ENCODE measurements around the gene NLRP12. TPM values are rescaled to one million over a fixed set of nuclear protein-coding genes. Genes with fewer than 3 reads are reported as not detected.

Gene NLRP12
- total and polyA plus RNA-seq, 2 experiments from 2014 or later: 1.9 to 7.5 TPM

DNA sequence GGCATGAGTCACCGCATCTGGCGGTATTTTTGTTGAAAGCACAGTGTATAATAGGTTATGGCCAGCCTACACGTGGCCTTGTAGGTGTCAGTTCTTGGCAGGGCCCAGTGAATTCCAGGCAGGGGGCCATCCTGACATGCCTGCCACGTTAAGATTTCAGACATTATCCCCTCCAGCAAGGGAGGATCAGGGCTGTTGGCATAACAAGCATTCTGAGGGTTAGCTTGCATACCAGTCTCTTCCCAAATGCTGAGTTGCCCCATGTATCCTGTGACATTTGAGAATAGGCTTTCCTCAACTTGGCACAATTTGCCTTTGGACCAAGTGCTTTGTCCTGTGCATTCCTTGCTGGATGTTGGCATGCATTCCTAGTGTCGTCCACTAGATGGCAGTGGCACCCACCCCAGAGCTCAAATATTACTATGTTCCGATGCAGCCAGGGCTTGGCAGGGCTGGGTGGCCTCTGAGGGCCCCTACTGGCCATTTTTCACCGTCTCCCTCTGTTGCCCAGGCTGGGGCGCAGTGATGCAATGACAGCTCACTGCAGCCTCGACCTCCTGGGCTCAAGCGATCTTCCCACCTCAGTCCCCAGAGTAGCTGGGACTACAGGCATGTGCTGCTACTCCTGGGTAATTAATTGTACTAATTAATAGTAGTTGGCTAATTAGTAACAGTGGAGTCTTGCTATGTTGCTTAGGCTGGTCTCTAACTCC lies 31.2 kb downstream of the NLRP12 start:
- Histone ChIP-seq H3K4me2 (no peak overlapping the region), H3K27ac (ENCODE audit: low read depth) (0 out of 2 replicates have a peak overlapping the region, but pooled peaks have one; percentile 1), H3K4me3 (no peak overlapping the region), H3K27me3 (ENCODE audit: insufficient read depth) (no peaks in the 10 kb centered on the region), H3K4me1 (ENCODE audit: insufficient read depth) (0 out of 2 replicates have a peak, but pooled peaks cover 10% of the 10 kb centered on the region), H3K9me2 (ENCODE audit: insufficient read depth) (no peaks in the 10 kb centered on the region), H3F3A (replicated peaks; ENCODE audit: low read depth) (peaks cover under 1% of the 10 kb centered on the region; the same call in 1 of the 2 replicates), H3K79me2 (replicated peaks; ENCODE audit: insufficient read depth) (peaks cover 8% of the 10 kb centered on the region), H2AFZ (no peak overlapping the region), H4K20me1 (replicated peaks; ENCODE audit: insufficient read depth) (no peaks in the 10 kb centered on the region), H3K36me3 (ENCODE audit: insufficient read depth) (no peaks in the 10 kb centered on the region)
- H3K9me3 Mint-ChIP-seq: peaks cover 2% of the 10 kb centered on the region; the same call in 2 of the 3 replicates
- TF ChIP-seq EZH2phosphoT487 (IDR thresholded peaks at IDR 0.05; ENCODE audit: unreplicated experiment): no peak
- TF ChIP-seq, protein P1, sequence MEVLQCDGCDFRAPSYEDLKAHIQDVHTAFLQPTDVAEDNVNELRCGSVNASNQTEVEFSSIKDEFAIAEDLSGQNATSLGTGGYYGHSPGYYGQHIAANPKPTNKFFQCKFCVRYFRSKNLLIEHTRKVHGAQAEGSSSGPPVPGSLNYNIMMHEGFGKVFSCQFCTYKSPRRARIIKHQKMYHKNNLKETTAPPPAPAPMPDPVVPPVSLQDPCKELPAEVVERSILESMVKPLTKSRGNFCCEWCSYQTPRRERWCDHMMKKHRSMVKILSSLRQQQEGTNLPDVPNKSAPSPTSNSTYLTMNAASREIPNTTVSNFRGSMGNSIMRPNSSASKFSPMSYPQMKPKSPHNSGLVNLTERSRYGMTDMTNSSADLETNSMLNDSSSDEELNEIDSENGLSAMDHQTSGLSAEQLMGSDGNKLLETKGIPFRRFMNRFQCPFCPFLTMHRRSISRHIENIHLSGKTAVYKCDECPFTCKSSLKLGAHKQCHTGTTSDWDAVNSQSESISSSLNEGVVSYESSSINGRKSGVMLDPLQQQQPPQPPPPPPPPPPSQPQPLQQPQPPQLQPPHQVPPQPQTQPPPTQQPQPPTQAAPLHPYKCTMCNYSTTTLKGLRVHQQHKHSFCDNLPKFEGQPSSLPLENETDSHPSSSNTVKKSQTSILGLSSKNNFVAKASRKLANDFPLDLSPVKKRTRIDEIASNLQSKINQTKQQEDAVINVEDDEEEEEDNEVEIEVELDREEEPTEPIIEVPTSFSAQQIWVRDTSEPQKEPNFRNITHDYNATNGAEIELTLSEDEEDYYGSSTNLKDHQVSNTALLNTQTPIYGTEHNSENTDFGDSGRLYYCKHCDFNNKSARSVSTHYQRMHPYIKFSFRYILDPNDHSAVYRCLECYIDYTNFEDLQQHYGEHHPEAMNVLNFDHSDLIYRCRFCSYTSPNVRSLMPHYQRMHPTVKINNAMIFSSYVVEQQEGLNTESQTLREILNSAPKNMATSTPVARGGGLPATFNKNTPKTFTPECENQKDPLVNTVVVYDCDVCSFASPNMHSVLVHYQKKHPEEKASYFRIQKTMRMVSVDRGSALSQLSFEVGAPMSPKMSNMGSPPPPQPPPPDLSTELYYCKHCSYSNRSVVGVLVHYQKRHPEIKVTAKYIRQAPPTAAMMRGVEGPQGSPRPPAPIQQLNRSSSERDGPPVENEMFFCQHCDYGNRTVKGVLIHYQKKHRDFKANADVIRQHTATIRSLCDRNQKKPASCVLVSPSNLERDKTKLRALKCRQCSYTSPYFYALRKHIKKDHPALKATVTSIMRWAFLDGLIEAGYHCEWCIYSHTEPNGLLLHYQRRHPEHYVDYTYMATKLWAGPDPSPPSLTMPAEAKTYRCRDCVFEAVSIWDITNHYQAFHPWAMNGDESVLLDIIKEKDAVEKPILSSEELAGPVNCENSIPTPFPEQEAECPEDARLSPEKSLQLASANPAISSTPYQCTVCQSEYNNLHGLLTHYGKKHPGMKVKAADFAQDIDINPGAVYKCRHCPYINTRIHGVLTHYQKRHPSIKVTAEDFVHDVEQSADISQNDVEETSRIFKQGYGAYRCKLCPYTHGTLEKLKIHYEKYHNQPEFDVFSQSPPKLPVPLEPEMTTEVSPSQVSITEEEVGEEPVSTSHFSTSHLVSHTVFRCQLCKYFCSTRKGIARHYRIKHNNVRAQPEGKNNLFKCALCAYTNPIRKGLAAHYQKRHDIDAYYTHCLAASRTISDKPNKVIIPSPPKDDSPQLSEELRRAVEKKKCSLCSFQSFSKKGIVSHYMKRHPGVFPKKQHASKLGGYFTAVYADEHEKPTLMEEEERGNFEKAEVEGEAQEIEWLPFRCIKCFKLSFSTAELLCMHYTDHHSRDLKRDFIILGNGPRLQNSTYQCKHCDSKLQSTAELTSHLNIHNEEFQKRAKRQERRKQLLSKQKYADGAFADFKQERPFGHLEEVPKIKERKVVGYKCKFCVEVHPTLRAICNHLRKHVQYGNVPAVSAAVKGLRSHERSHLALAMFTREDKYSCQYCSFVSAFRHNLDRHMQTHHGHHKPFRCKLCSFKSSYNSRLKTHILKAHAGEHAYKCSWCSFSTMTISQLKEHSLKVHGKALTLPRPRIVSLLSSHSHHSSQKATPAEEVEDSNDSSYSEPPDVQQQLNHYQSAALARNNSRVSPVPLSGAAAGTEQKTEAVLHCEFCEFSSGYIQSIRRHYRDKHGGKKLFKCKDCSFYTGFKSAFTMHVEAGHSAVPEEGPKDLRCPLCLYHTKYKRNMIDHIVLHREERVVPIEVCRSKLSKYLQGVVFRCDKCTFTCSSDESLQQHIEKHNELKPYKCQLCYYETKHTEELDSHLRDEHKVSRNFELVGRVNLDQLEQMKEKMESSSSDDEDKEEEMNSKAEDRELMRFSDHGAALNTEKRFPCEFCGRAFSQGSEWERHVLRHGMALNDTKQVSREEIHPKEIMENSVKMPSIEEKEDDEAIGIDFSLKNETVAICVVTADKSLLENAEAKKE (CRISPR knock-in tag; IDR thresholded peaks at IDR 0.05): no peak
- TF ChIP-seq, protein P2, sequence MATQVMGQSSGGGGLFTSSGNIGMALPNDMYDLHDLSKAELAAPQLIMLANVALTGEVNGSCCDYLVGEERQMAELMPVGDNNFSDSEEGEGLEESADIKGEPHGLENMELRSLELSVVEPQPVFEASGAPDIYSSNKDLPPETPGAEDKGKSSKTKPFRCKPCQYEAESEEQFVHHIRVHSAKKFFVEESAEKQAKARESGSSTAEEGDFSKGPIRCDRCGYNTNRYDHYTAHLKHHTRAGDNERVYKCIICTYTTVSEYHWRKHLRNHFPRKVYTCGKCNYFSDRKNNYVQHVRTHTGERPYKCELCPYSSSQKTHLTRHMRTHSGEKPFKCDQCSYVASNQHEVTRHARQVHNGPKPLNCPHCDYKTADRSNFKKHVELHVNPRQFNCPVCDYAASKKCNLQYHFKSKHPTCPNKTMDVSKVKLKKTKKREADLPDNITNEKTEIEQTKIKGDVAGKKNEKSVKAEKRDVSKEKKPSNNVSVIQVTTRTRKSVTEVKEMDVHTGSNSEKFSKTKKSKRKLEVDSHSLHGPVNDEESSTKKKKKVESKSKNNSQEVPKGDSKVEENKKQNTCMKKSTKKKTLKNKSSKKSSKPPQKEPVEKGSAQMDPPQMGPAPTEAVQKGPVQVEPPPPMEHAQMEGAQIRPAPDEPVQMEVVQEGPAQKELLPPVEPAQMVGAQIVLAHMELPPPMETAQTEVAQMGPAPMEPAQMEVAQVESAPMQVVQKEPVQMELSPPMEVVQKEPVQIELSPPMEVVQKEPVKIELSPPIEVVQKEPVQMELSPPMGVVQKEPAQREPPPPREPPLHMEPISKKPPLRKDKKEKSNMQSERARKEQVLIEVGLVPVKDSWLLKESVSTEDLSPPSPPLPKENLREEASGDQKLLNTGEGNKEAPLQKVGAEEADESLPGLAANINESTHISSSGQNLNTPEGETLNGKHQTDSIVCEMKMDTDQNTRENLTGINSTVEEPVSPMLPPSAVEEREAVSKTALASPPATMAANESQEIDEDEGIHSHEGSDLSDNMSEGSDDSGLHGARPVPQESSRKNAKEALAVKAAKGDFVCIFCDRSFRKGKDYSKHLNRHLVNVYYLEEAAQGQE (IDR thresholded peaks at IDR 0.05; ENCODE audit: unreplicated experiment): no peak
- no peak for TF ChIP-seq ZNF114 (CRISPR knock-in tag; IDR thresholded peaks at IDR 0.05)
- TF ChIP-seq ZNF331 (CRISPR knock-in tag; IDR thresholded peaks at IDR 0.05; ENCODE audit: low read depth): no peak
- TF ChIP-seq, protein P3, sequence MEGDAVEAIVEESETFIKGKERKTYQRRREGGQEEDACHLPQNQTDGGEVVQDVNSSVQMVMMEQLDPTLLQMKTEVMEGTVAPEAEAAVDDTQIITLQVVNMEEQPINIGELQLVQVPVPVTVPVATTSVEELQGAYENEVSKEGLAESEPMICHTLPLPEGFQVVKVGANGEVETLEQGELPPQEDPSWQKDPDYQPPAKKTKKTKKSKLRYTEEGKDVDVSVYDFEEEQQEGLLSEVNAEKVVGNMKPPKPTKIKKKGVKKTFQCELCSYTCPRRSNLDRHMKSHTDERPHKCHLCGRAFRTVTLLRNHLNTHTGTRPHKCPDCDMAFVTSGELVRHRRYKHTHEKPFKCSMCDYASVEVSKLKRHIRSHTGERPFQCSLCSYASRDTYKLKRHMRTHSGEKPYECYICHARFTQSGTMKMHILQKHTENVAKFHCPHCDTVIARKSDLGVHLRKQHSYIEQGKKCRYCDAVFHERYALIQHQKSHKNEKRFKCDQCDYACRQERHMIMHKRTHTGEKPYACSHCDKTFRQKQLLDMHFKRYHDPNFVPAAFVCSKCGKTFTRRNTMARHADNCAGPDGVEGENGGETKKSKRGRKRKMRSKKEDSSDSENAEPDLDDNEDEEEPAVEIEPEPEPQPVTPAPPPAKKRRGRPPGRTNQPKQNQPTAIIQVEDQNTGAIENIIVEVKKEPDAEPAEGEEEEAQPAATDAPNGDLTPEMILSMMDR (conservative IDR thresholded peaks at IDR 0.05; ENCODE audit: low read depth in 2 of 2): peak; percentile 99 to 100
- peak; percentile 62 for TF ChIP-seq CREB1 (CRISPR knock-in tag; IDR thresholded peaks at IDR 0.05; ENCODE audit: low read depth)
- TF ChIP-seq JUNB (IDR thresholded peaks at IDR 0.05; ENCODE audit: unreplicated experiment): no peak
- TF ChIP-seq EZH2 (IDR thresholded peaks at IDR 0.05; ENCODE audit: low read depth, unreplicated experiment): no peak
- TF ChIP-seq STAT1 (IDR thresholded peaks at IDR 0.05; ENCODE audit: unreplicated experiment): no peak
- no peak for TF ChIP-seq NANOG (IDR thresholded peaks at IDR 0.05; ENCODE audit: borderline replicate concordance)
- peak; percentile 50 for TF ChIP-seq POLR2AphosphoS5 (IDR thresholded peaks at IDR 0.05; ENCODE audit: low read depth)
- TF ChIP-seq ETS1 (IDR thresholded peaks at IDR 0.05): no peak
- peak; percentile 97 for ATAC-seq
- H3K27me3 Mint-ChIP-seq (ENCODE audit: insufficient read depth, low read depth, poor library complexity): peaks cover 17% of the 10 kb centered on the region
- H3K27ac Mint-ChIP-seq: no peak overlapping the region
- H3K4me1 Mint-ChIP-seq: peaks cover 2% of the 10 kb centered on the region; the same call in 2 of the 3 replicates
- peak; percentile 96 for DNase-seq (ENCODE audit: low spot score)
- H3K4me3 Mint-ChIP-seq: no peak overlapping the region; the same call in 2 of the 3 replicates
- peaks cover 7% of the 10 kb centered on the region; the same call in 1 of the 3 replicates for H3K36me3 Mint-ChIP-seq (ENCODE audit: low read depth)

All from GM23338 (cell line).